A549 (cell line): ENCODE measurements around the gene KRTAP10-7.

Experiments used
- CTCF ChIP-seq: fragments of >200 bp; sonication (Bioruptor Twin); formaldehyde crosslinking; IDR thresholded peaks from 3 replicates; pipeline ENCODE4 v1.5.1; 2016
- MAFK ChIP-seq: fragments of 450-650 bp; IDR thresholded peaks from 2 replicates; pipeline ENCODE4 v1.6.1; 2014; ENCODE audit not compliant: partially characterized antibody
- POLR2A ChIP-seq: IDR thresholded peaks from 2 replicates; pipeline ENCODE4 v1.6.1; 2012; ENCODE audit warnings: mild to moderate bottlenecking, low read length
- REST ChIP-seq: fragments of 200-600 bp; sonication (generic); IDR thresholded peaks from 2 replicates; pipeline ENCODE4 v1.6.1; 2016; ENCODE audit warnings: antibody characterized with exemption, mild to moderate bottlenecking, moderate library complexity
- SMC3 ChIP-seq: fragments of >200 bp; sonication (Bioruptor Twin); formaldehyde crosslinking; IDR thresholded peaks from 3 replicates; pipeline ENCODE4 v1.6.1; 2018; ENCODE audit warnings: inconsistent platforms

GRCh38 chr21:44649521-44650100 lies 49.2 kb downstream of the KRTAP10-7 start:
- TF ChIP-seq CTCF (no peak), MAFK (no peak), SMC3 (no peak), POLR2A (no peak), REST (no peak)
